ENCODE data around the gene CEACAM3. TPM values are rescaled to one million over a fixed set of nuclear protein-coding genes. Genes with fewer than 3 reads are reported as not detected.

The CEACAM3 gene
- total and polyA plus RNA-seq, 9 of the 15 experiments (the other 6 are each of a cell fraction or from before 2014, with no cell fraction given), result not detected

- Histone ChIP-seq H3K4me3 (no peak overlapping the region), H3K79me2 (ENCODE audit: control insufficient read depth, insufficient read depth, low read length) (no peaks in the 10 kb centered on the region), H2AFZ (ENCODE audit: low read depth, low read length) (no peak overlapping the region), H4K20me1 (replicated peaks; ENCODE audit: control insufficient read depth, insufficient read depth, low read length) (no peaks in the 10 kb centered on the region), H3K4me2 (ENCODE audit: insufficient read depth, low read length) (no peak overlapping the region), H3K9me3 (replicated peaks; ENCODE audit: control insufficient read depth, insufficient read depth, low read depth, low read length) (no peaks in the 10 kb centered on the region), H3K27ac (ENCODE audit: extremely low read depth, low read depth, low read length) (no peak overlapping the region), H3K9ac (ENCODE audit: insufficient read depth in 1 of 2, low read depth in 2 of 2, low read length in 2 of 2) (no peak overlapping the region), H3K4me1 (replicated peaks in 1 of 2; ENCODE audit: control insufficient read depth in 2 of 2, insufficient read depth in 2 of 2, low read length in 2 of 2) (no peaks in the 10 kb centered on the region), H3K27me3 (ENCODE audit: control insufficient read depth in 2 of 2, insufficient read depth in 2 of 2, low read length in 2 of 2) (peaks cover 8 to 29% of the 10 kb centered on the region in 2 experiments; a peak in 4 of 5 replicates), H3K9me1 (ENCODE audit: control insufficient read depth, insufficient read depth, low read length) (no peaks in the 10 kb centered on the region), H3K36me3 (ENCODE audit: control insufficient read depth, insufficient read depth, low read length) (no peaks in the 10 kb centered on the region)
- CTCF ChIA-PET (ENCODE audit: low intra/inter-chr PET ratio), result interaction anchor here (0.6 to 1.9 kb wide), 7 partner anchors 27 to 129 kb away, joined by 3 to 16 read pairs (median 7); no protein-coding TSS in a partner anchor
- WGBS (ENCODE audit: insufficient coverage, low coverage, missing lambda C conversion rate), result 25% methylated on average over 12 of the region's 12 CpGs
- ATAC-seq (peak; percentile 97), FAIRE-seq (peak; percentile 98), DNase-seq (ENCODE audit: extremely low read depth in 1 of 4, low spot score in 3 of 4) (peak; percentile 64 to 77 (median 68))
- intact Hi-C loops (cut with micrococcal nuclease), result loop anchor here (1.0 to 2.0 kb wide), 3 partner anchors 28 to 114 kb away; no protein-coding TSS in a partner anchor
- no TSS peak for BruUV-seq (replicated peaks)
- in situ Hi-C loops (cut with MboI), result no loop called here
- POLR2A ChIA-PET, result interaction anchor here (0.7 to 1.0 kb wide), 2 partner anchors 28 to 114 kb away, joined by 3 to 6 read pairs; no protein-coding TSS in a partner anchor
- TF ChIP-seq, protein P1, sequence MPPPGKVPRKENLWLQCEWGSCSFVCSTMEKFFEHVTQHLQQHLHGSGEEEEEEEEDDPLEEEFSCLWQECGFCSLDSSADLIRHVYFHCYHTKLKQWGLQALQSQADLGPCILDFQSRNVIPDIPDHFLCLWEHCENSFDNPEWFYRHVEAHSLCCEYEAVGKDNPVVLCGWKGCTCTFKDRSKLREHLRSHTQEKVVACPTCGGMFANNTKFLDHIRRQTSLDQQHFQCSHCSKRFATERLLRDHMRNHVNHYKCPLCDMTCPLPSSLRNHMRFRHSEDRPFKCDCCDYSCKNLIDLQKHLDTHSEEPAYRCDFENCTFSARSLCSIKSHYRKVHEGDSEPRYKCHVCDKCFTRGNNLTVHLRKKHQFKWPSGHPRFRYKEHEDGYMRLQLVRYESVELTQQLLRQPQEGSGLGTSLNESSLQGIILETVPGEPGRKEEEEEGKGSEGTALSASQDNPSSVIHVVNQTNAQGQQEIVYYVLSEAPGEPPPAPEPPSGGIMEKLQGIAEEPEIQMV (tag; conservative IDR thresholded peaks at IDR 0.05; ENCODE audit: low read depth), result no peak
- TF ChIP-seq RB1 (IDR thresholded peaks at IDR 0.05; ENCODE audit: low read depth) (0 out of 2 replicates have a peak, but pooled peaks have one; percentile 10), MITF (IDR thresholded peaks at IDR 0.05) (no peak), ZFPM2 (CRISPR knock-in tag; IDR thresholded peaks at IDR 0.05) (no peak), TCF7L2 (IDR thresholded peaks at IDR 0.05; ENCODE audit: low read depth, low read length) (0 out of 2 replicates have a peak, but pooled peaks have one; percentile 22), DEAF1 (CRISPR knock-in tag; IDR thresholded peaks at IDR 0.05) (0 out of 2 replicates have a peak, but pooled peaks have one; percentile 17), TBP (optimal IDR thresholded peaks at IDR 0.05; ENCODE audit: low read depth, low read length) (peak; percentile 24), RAD21 (CRISPR knock-in tag; conservative IDR thresholded peaks at IDR 0.05 in 1 of 2, IDR thresholded peaks at IDR 0.05 in 1 of 2) (peak; percentile 59 to 76), ZNF644 (tag; IDR thresholded peaks at IDR 0.05; ENCODE audit: low read depth) (no peak)
- TF ChIP-seq, protein P2, sequence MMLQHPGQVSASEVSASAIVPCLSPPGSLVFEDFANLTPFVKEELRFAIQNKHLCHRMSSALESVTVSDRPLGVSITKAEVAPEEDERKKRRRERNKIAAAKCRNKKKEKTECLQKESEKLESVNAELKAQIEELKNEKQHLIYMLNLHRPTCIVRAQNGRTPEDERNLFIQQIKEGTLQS (IDR thresholded peaks at IDR 0.05), result peak; percentile 27; the same call in 1 of the 2 replicates
- TF ChIP-seq, protein P2 (CRISPR knock-in tag; conservative IDR thresholded peaks at IDR 0.05), result no peak
These were observed 24.8 kb downstream of the CEACAM3 start for GRCh38 chr19:41821003-41821735.

Measured in K562 (cell line).